Skeletal muscle satellite cell (primary cell): ENCODE data around the gene ZBTB40.

Experiments used
- H3K27me3 ChIP-seq: 2 replicates; pipeline ENCODE4 v1.7.0; 2013; ENCODE audit warnings: low read length; ENCODE audit not compliant: control insufficient read depth, insufficient read depth
- H3K36me3 ChIP-seq: 2 replicates; pipeline ENCODE4 v1.7.0; 2013; ENCODE audit warnings: mild to moderate bottlenecking, control low read depth, low read length; ENCODE audit not compliant: insufficient read depth
- H3K4me1 ChIP-seq: 2 replicates; pipeline ENCODE4 v1.7.0; 2013; ENCODE audit warnings: low read length; ENCODE audit not compliant: control insufficient read depth, insufficient read depth
- H3K4me2 ChIP-seq: 2 replicates; pipeline ENCODE4 v1.7.0; 2013; ENCODE audit warnings: mild to moderate bottlenecking, low read length
- H3K4me3 ChIP-seq: 2 replicates; pipeline ENCODE4 v1.7.0; 2013; ENCODE audit warnings: low read length
- H3K9ac ChIP-seq: 2 replicates; pipeline ENCODE4 v1.7.0; 2013; ENCODE audit warnings: mild to moderate bottlenecking, low read depth, low read length, moderate library complexity
- H3K9me3 ChIP-seq: replicated peaks from 2 replicates; pipeline ENCODE4 v1.7.0; 2013; ENCODE audit warnings: mild to moderate bottlenecking, control low read depth, low read length

Gene ZBTB40

DNA sequence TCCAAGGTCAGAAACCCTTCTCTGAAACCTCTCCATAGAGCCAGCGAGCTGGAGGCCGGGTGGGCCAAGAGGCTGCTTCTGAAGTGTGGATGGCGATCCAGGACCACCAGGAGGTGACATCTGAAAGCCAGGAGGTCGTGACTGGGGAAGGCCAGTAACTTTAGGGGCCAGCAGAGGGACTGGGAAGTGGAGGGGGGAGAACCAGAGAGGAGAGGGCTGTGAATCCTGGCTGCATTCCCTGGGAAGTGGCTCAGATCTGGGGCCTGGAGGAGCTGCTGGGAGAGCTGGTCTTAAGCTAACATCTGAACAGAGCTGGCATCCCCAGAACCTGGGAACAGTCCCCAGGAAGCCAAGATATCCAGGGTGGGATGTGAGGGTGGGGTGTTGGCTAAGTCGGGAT is 100.4 kb downstream of the ZBTB40 start:
- Histone ChIP-seq H3K4me3 (no peak overlapping the region), H3K36me3 (no peaks in the 10 kb centered on the region), H3K9me3 (no peaks in the 10 kb centered on the region), H3K4me2 (no peak overlapping the region), H3K4me1 (no peaks in the 10 kb centered on the region), H3K9ac (no peak overlapping the region), H3K27me3 (peaks cover 80% of the 10 kb centered on the region)

DNA sequence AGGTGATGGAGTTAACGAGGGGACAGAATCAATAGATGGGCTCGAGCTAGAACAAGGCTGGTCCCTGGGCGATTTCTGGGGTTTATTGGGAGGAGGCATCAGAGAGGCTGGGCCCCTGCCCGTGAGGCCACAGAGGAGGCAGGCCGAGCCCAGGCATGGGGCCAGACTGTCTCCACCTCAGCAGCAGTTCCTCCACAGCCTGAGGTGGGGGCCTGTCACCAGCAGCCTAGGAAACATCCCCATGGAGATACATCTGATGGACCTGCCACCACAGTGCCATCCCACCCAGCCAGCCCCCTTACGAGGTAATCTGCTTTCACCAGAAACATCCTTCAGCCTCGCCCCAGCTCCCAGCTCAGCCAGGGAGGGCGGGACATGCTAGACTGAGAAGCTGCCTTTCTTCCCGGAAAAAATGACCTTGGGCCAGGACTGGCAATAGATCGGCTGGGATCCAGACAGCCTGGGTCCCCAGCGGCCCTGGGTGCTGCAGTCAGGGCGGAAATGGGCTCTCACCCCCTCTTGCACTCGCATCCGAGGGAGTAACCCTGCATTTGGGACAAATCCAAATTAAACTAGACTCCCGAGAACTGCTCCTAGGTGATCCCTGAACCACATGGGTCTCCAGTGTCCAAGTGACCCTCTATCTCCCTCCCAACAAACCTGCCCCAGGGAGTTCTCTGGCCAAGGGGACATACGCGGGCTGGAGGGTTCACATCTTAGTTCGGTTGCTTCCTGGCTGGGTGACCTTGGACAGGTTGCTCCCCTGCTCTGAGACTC is 101.6 kb downstream of the ZBTB40 start:
- Histone ChIP-seq H3K4me1 (no peaks in the 10 kb centered on the region), H3K4me3 (no peak overlapping the region), H3K36me3 (no peaks in the 10 kb centered on the region), H3K9me3 (no peaks in the 10 kb centered on the region), H3K27me3 (peaks cover 77% of the 10 kb centered on the region), H3K4me2 (no peak overlapping the region), H3K9ac (no peak overlapping the region)

DNA sequence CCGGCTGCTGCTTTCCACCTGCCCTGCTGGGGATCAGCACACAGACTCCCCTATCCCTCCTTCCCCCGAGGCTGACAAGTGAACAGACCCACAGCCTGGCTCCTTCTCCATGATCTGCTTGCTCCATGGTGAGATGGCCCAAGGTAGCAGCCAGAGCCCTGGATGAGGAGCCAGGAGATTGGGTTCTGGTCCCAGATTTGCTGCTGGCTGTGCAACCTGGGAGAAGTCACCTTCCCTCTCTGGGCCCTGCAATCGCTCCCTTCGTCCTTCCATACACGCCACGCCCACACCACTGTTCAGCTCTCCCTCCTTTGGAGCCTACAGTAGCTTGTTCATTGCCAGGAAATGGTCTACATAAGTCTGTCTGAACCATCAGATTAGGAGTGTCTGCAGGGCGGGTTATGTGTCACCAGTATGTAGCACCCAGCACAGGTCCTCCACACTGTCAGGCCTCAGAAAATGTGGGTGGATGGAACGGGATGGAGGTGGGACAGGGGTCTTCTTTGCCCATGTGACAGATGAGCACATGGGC is 102.4 kb downstream of the ZBTB40 start:
- H3K36me3 ChIP-seq, result no peaks in the 10 kb centered on the region
- peaks cover 78% of the 10 kb centered on the region for H3K27me3 ChIP-seq
- H3K9me3 ChIP-seq, result no peaks in the 10 kb centered on the region
- no peak overlapping the region for H3K9ac ChIP-seq
- H3K4me1 ChIP-seq, result no peaks in the 10 kb centered on the region
- H3K4me2 ChIP-seq, result no peak overlapping the region
- no peak overlapping the region for H3K4me3 ChIP-seq

DNA sequence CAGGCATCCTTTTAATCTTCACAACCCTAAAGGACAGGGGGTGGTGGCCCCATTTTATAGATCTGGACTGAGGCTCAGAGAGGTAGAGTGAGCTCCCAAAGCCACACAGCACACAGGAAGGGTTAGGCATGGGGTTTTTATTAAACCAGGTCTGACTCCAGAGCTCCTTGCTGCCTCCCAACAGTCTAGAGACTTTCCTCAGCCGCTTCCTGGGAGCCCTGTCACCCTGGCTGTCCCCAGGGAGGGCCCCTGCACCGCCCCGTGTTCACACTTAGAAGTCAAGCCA is 103.7 kb downstream of the ZBTB40 start:
- Histone ChIP-seq H3K9me3 (no peaks in the 10 kb centered on the region), H3K36me3 (no peaks in the 10 kb centered on the region), H3K4me2 (no peak overlapping the region), H3K27me3 (peaks cover 87% of the 10 kb centered on the region), H3K4me1 (no peaks in the 10 kb centered on the region), H3K9ac (no peak overlapping the region), H3K4me3 (no peak overlapping the region)

DNA sequence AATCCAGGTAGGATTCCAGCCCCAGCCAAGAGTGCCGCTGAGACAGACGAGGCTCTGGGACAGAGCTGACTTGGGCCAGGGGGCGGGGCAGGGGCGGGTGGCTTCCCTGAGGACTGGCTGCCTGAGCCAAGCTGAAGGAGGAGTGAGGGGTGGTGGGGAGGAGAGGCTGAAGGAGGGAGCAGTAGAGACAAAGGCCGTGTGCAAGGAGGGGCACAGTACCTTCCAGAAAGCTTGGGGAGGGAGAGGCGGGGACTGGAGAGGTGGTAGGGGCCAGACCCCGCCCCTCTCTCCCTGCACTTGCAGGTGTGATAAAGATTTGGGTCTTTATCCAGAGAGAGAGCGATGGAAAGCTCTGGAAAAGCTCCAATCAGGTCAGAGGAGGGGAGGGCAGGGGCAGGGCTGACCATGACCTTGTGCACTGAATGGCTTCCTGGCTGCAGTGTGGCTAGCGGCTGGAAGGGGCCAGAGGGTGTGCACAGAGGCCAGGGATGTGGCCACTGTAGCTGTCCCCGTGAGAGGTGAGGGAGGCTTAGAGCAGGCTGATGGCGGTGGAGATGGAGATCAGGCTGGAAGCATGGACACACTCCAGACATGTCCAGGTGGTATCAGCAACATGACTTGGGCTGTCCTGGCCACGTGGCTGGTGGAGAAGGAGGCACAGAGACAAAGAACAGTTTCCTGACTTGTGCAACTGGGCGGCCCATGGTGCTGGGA is 104.9 kb downstream of the ZBTB40 start:
- no peak overlapping the region for H3K4me2 ChIP-seq
- no peak overlapping the region for H3K9ac ChIP-seq
- no peak overlapping the region for H3K4me3 ChIP-seq
- H3K9me3 ChIP-seq, result no peaks in the 10 kb centered on the region
- H3K36me3 ChIP-seq, result no peaks in the 10 kb centered on the region
- H3K27me3 ChIP-seq, result peaks cover 87% of the 10 kb centered on the region
- no peaks in the 10 kb centered on the region for H3K4me1 ChIP-seq

GRCh38 chr1:22557341-22557950 is 105.8 kb downstream of the ZBTB40 start:
- Histone ChIP-seq H3K4me2 (no peak overlapping the region), H3K9me3 (no peaks in the 10 kb centered on the region), H3K27me3 (peaks cover 88% of the 10 kb centered on the region), H3K4me3 (no peak overlapping the region), H3K36me3 (no peaks in the 10 kb centered on the region), H3K4me1 (no peaks in the 10 kb centered on the region), H3K9ac (no peak overlapping the region)

DNA sequence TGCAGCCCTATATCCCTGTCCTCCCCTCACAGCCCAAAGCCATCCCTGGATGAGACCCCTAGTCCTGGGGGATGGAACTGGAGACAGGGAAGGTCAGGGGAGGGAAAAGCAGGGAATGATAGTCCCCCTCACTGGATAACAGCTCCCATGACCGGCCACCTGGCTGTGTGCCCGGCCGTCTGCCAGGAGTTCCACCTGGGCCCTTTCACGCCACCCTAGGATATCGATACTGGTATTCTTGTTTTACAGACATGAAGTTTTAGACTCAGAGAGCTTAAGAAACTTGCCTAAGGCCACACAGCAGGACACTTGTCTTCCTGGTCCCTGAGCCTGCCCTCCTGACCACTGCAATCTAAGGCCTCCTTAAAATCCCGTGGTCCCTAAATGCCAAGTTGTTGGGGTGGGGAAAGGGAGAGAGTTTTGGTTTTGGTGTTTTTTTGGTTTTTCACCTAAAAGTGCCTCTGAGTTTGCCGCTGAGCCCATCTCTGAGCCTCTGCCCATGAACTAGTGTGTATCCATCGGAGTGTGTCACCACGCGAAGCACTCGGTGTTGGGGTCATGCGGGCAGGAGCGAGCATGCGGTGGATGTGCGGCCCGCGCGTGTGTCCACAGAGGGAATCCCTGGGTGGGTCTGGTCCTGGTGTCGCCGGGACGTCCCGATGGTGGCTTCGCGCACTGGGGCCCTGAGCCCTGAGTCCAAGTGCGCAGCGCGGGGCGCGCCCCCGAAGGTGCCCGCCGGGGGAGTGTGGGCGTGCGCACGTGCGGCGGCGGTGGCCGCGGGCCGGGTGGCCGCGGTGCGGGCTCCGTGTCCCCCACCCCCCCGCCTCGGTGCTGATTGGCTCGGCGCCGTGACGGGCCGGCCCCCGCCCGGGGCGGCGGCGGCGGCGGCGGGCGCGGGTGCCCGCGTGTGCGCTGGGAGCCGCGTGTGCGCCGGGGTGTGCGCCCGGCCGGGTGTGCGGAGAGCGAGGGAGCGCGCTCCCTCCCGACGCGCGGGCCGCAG is 111.2 kb downstream of the ZBTB40 start, which contains the start of gene EPHA8:
EPHA8 (plus strand) TSS at position 906 of the 1,000 bp plus-strand sequence. CDS start 147 bp downstream, outside the sequence.
- Histone ChIP-seq H3K4me1 (no peaks in the 10 kb centered on the region), H3K4me2 (no peak within 1 kb of the TSS), H3K36me3 (no peaks in the 10 kb centered on the region), H3K9me3 (no peaks in the 10 kb centered on the region), H3K9ac (no peak within 1 kb of the TSS), H3K27me3 (peaks cover 70% of the 10 kb centered on the region), H3K4me3 (no peak within 1 kb of the TSS)

DNA sequence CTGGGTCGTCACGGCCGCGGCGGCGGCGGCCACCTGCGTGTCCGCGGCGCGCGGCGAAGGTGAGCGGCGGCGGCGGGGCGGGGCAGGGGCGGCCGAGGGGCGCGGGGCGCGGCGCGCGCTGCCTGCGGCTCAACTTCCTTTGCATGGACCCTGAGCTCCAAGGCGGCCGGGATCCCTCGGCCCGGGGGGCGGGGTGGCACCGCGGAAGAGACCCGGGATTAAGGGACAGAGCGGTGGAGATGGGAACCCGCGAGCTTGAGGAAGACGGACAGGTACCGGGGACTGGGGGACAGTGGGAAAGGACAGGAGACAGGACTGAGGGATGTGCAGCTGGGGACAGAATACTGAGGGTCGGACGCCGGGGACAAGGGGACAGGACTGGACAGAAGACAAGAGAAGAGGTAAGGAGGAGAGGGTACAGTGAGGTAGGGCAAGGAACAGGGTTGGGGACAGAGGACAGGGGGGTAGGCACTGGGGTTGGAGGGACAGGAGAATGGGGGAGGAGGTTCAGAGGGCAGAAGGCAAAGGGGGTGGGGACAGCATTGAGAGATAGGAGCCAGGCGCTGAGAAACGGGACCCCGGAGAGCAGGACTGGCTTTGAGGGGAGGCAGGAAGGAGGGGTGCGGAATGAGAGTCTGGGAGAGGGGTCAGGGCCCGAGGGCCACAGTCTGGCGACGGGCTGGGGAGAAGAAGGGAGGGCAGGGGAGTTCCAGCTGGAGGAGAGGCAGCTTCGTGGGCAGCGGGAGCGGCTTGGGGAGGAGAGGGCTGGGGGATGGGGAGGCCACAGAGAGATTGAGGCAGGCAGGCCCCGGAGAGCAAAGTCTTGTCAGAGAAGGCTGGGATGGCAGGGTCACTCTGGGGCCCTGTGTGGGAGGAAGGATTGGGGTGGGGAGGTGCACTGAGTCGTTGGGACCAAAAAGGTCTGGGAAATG is 112.3 kb downstream of the ZBTB40 start:
- Histone ChIP-seq H3K36me3 (no peaks in the 10 kb centered on the region), H3K4me1 (no peaks in the 10 kb centered on the region), H3K27me3 (peaks cover 80% of the 10 kb centered on the region), H3K9ac (no peak overlapping the region), H3K4me3 (no peak overlapping the region), H3K4me2 (no peak overlapping the region), H3K9me3 (no peaks in the 10 kb centered on the region)

- Histone ChIP-seq H3K9me3 (no peaks in the 10 kb centered on the region), H3K9ac (no peak overlapping the region), H3K4me3 (no peak overlapping the region), H3K36me3 (no peaks in the 10 kb centered on the region), H3K4me2 (no peak overlapping the region), H3K27me3 (peaks cover 71% of the 10 kb centered on the region), H3K4me1 (no peaks in the 10 kb centered on the region)
Measured at GRCh38 chr1:22566161-22566560, 114.5 kb downstream of the ZBTB40 start.

- H3K4me1 ChIP-seq, result no peaks in the 10 kb centered on the region
- peaks cover 69% of the 10 kb centered on the region for H3K27me3 ChIP-seq
- no peaks in the 10 kb centered on the region for H3K9me3 ChIP-seq
- no peaks in the 10 kb centered on the region for H3K36me3 ChIP-seq
- H3K4me2 ChIP-seq, result no peak overlapping the region
- no peak overlapping the region for H3K4me3 ChIP-seq
- no peak overlapping the region for H3K9ac ChIP-seq
Measured at GRCh38 chr1:22567197-22567596, 115.5 kb downstream of the ZBTB40 start.
